Muscle of leg (tissue), 11 donors: Measurements from ENCODE around the gene DRAXIN. TPM values are rescaled to one million over a fixed set of nuclear protein-coding genes. Genes with fewer than 3 reads are reported as not detected.

Experiments
- DNase-seq: peaks from one replicate; pipeline ENCODE4 v3.0.0; 2013
- H3K27ac ChIP-seq: one replicate; pipeline ENCODE4 v1.5.1; 2013; ENCODE audit warnings: mild to moderate bottlenecking, low read length, control low read depth
- H3K27me3 ChIP-seq: one replicate; pipeline ENCODE4 v1.6.1; 2013; ENCODE audit warnings: low read length; ENCODE audit not compliant: control insufficient read depth, insufficient read depth
- H3K36me3 ChIP-seq: one replicate; pipeline ENCODE4 v1.6.1; 2013; ENCODE audit warnings: low read length; ENCODE audit not compliant: control insufficient read depth, insufficient read depth
- H3K4me1 ChIP-seq: one replicate; pipeline ENCODE4 v1.6.1; 2013; ENCODE audit warnings: low read length; ENCODE audit not compliant: control insufficient read depth, insufficient read depth
- H3K4me3 ChIP-seq: one replicate; pipeline ENCODE4 v1.5.1; 2013; ENCODE audit warnings: low read length, control low read depth
- H3K9me3 ChIP-seq: replicated peaks from 2 replicates; pipeline ENCODE4 v1.6.1; 2013; ENCODE audit warnings: low read depth, low read length; ENCODE audit not compliant: control insufficient read depth
- WGBS: methylation state at CpG from one replicate; pipeline ENCODE4 v1.1.5; 2013; ENCODE audit warnings: missing lambda C conversion rate; ENCODE audit not compliant: insufficient coverage; 5-methylcytosine and 5-hydroxymethylcytosine counted together
- polyA plus RNA-seq, 8 donors: library from polyadenylated mRNA; unstranded; fragments of 120-200 nt; gene quantifications; one replicate each; pipeline versions ENCODE4 v1.2.1 to v1.2.3, GENCODE V29; 2013; ENCODE audit warnings: inconsistent platforms in 1 of 8, low replicate concordance in 1 of 8; ENCODE audit not compliant: insufficient read length in 8 of 8, insufficient read depth in 1 of 8
- total RNA-seq: library from RNA; stranded (reverse); fragments of 120-200 nt; gene quantifications from one replicate; pipeline ENCODE4 v1.2.4, GENCODE V29; 2013

DRAXIN gene
- total and polyA plus RNA-seq, 9 donors = 0.20 to 0.56 (median 0.28) TPM

DNA sequence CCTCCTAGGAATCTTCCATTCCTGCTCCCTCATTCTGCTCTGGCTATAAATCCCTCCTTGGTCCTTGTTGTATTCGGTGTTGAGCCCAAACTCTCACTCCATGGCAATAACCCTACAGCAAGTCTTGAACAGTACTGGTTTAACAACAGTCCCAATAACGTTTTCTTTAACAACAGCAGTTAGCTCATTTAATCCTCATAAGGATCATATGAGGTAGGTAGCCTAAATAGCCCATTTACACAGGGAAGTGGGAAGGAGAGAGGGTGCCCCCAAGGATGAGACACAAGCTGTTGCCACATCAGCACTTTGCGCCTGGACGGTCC is 44.0 kb downstream of the DRAXIN start:
- WGBS = 3% methylated on average over 2 of the region's 4 CpGs
- peaks cover 35% of the 10 kb centered on the region for H3K4me1 ChIP-seq
- H3K36me3 ChIP-seq = no peaks in the 10 kb centered on the region
- H3K27ac ChIP-seq = peak overlapping the region; percentile 92
- no peaks in the 10 kb centered on the region for H3K27me3 ChIP-seq
- DNase-seq = no peak
- H3K9me3 ChIP-seq = no peaks in the 10 kb centered on the region
- H3K4me3 ChIP-seq = peak overlapping the region; percentile 87

DNA sequence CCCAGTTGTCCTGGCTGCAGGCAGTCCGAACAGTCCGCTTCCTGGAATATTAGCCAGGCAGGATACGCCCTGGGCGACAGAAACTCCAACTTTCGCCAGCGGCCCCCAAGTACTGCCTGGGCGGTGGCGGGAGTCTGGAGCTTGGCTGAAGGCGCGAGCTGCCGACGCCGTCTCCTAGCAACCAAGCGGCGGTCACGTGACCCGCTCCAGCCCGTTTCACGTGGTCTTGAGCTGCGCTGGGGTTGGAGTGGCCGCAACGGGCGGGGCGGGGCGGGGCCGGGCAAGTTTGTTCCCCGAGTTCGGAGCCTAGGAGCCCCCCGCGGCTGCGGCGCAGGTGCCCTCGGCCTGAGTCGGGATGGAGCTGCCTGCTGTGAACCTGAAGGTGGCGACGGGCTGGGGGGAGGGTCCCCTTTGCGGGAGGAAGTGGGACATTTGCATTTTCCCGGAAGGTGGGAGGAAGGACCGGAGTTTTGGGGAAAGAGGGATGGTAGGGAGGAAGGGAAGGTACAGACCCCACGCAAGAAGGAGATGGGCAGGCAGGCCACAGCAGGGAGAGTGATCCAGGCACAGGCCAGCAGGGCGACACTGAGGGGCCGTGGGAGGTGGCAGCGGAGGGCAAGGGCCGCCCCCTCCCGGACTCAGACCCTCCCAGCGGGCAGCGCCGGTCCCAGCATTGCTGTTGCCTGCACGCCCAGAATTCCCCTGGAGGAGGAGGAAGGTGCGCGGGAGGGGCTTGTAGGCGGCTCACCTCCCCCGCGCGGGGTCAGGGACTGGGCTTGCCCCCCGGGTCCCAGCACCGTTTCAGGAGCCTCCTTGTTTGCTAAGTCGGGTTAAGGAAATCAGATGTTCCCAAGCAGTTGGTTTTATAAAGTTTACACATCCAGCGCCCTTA is 44.6 kb downstream of the DRAXIN start, which contains the start of gene AGTRAP:
Gene AGTRAP, plus strand, starts transcription at position 283 of the 892 bp plus-strand sequence. Its CDS starts 73 bp downstream, at position 356.
- peak; percentile 98 for DNase-seq
- H3K9me3 ChIP-seq = no peaks in the 10 kb centered on the region
- no peaks in the 10 kb centered on the region for H3K27me3 ChIP-seq
- WGBS = under 1% methylated on average over 46 of the region's 59 CpGs
- H3K36me3 ChIP-seq = no peaks in the 10 kb centered on the region
- peaks cover 29% of the 10 kb centered on the region for H3K4me1 ChIP-seq
- peak within 1 kb of the TSS; percentile 87 for H3K4me3 ChIP-seq
- peak within 1 kb of the TSS; percentile 92 for H3K27ac ChIP-seq

DNA sequence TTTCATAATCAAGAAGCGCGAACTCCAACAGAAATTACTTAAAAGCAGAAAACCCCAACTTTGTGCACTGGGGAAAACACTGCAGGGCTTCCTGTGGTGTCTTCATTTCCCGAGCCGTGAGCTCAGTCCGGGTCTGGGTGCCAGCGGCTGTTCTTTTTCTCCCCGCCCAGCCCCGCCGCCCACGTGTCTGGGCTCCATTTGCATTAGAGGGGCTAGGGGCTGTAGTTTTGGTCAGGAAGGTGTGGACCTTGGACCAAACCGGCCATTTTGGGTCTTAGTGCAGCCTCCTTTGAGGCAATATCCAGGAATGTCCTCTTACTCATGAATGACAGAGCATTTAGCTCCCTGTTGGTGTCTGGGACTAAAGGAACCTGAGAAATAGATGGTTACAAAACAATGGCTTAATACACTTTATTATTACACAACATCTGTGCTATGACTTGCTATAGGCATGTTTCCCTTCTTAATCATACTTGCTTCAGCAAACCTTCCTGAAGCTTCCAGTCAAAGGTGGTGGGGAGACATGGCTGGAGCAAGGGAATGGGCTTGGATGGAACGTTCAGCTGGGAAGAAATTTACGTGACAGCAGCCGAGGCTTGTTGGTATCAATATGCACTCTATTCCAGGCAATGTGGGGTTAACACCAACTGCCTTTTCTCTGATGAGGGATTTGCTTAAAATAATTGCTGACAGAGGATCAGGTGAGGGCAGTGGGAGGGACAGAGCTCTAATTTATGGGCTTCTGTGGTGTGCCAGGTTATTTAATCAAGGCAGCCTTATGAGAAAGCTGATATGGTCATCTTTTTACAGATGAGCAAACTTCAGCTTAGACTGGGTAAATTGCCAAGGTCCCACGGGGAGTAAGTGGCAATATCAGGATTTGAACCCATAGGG is 45.5 kb downstream of the DRAXIN start:
- 18% methylated on average over 9 of the region's 15 CpGs for WGBS
- H3K27ac ChIP-seq = peak overlapping the region; percentile 87
- H3K4me3 ChIP-seq = peak overlapping the region; percentile 87
- peak; percentile 78 for DNase-seq
- H3K4me1 ChIP-seq = peaks cover 25% of the 10 kb centered on the region
- H3K27me3 ChIP-seq = no peaks in the 10 kb centered on the region
- H3K9me3 ChIP-seq = no peaks in the 10 kb centered on the region
- no peaks in the 10 kb centered on the region for H3K36me3 ChIP-seq

DNA sequence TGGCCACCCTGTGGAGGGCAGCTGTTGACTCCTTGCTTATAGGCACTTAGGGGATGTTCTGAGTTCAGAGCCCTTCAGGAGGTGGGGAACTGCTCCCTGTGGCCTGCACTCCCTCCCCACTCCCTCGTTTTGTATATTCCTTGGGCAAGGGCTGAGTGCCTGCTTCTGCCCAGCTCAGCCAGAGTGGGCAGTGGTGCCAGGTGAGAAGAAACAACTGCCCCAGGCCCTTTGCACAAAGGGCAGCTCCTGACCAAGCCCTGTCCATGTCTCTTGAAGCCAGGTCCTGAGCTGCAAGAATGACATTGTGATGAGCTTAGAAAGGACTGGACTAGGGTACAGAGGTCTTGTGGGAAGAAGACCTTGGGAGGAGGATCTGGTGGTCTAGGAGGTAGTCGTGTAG is 46.6 kb downstream of the DRAXIN start:
- Histone ChIP-seq H3K27ac (no peak overlapping the region), H3K4me3 (no peak overlapping the region), H3K9me3 (no peaks in the 10 kb centered on the region), H3K4me1 (peaks cover 18% of the 10 kb centered on the region), H3K36me3 (no peaks in the 10 kb centered on the region), H3K27me3 (no peaks in the 10 kb centered on the region)
- WGBS = no CpG with 5 or more reads among the region's 2 CpGs
- DNase-seq = no peak

DNA sequence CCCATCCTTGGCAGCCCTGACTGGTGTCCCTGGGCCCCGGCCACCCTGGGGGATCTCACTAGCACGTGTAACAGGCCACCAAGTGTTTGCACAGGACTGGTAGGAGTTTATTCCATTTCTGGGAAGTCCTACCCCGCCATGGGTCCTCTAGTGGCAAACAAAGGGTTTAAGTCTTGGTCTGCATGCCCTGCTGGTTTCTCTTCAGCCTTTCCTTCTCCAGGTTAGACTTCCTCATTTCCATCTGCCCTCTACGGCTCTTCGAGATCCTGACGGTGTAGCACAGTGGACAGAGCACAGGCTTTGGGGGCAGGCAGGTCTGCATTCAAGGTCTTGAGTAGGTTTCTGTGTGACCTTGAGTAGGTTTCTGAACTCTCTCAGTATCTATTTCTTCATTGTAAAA is 47.3 kb downstream of the DRAXIN start:
- Histone ChIP-seq H3K36me3 (no peaks in the 10 kb centered on the region), H3K27me3 (no peaks in the 10 kb centered on the region), H3K27ac (no peak overlapping the region), H3K9me3 (no peaks in the 10 kb centered on the region), H3K4me1 (peaks cover 18% of the 10 kb centered on the region), H3K4me3 (no peak overlapping the region)
- DNase-seq = no peak
- no CpG with 5 or more reads among the region's 6 CpGs for WGBS

DNA sequence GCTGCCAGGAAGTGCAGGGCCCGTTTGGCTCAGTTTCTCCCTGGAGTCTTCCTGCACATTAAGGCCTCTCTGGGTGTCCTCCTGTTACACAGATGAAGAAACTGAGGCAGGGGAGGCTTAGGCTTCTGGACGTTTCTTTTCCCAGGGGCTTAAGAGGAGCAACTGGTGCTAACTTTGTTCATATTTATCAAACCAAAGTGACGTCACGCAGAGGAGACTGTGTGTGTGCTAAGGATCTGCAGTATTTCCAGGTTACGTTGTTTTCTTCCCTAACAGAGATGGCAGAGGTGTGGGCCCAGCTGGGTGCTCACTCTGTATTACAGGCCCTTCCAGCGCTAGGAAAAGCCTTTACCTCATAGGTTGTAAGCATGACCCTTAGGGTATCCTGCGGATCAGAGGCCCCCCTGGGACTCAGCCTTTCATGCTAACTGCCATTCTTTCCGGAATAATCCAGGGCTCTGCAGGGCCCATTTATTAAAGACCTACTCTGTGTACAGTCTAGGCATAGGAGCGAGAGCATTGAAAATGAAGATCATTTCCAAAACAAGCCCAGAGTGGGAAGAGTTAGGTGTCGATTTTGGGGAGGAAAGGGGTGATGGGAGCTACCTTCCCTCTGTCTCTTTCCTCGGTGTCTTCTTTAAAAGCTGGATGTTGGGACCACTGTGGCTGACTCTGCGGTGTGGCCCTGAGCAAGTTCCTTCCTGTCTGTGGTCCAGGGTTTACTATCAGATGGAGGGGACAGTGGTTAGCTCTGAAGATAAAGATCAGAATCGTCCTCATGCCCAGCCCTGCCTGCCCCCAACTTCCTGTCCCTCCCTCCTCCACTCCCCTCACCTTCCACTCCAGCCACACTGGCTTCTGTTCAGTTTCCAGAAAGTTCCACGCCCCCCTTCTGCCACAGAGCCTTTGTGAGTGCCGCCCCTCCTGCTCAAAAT is 49.0 kb downstream of the DRAXIN start:
- H3K4me3 ChIP-seq = no peak overlapping the region
- H3K27ac ChIP-seq = no peak overlapping the region
- peaks cover 13% of the 10 kb centered on the region for H3K4me1 ChIP-seq
- H3K9me3 ChIP-seq = no peaks in the 10 kb centered on the region
- 63% methylated on average over 6 of the region's 15 CpGs for WGBS
- DNase-seq = no peak
- no peaks in the 10 kb centered on the region for H3K27me3 ChIP-seq
- H3K36me3 ChIP-seq = peaks cover 2% of the 10 kb centered on the region

DNA sequence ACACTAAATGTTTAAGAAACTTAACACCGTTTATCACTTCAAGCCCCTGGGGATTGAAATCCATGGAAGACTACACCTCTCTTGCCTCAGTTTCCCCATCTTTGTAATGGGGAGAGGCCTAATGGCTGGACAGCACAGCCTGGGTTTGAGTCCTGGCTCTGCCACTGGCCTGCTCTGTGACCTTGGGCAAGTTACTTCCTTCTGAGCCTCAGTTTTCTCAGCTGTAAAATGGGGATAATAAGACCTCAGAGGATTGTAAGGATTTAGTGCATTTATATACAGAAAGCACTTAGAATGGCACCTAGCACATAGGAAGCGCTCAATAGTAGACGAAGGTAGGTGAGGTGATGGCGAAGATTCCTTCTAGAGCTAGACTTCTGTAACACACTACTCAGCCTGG is 50.0 kb downstream of the DRAXIN start:
- WGBS = no CpG with 5 or more reads among the region's 4 CpGs
- Histone ChIP-seq H3K27me3 (no peaks in the 10 kb centered on the region), H3K4me3 (no peak overlapping the region), H3K36me3 (peaks cover 6% of the 10 kb centered on the region), H3K4me1 (peaks cover 11% of the 10 kb centered on the region), H3K27ac (no peak overlapping the region), H3K9me3 (no peaks in the 10 kb centered on the region)
- DNase-seq = no peak

DNA sequence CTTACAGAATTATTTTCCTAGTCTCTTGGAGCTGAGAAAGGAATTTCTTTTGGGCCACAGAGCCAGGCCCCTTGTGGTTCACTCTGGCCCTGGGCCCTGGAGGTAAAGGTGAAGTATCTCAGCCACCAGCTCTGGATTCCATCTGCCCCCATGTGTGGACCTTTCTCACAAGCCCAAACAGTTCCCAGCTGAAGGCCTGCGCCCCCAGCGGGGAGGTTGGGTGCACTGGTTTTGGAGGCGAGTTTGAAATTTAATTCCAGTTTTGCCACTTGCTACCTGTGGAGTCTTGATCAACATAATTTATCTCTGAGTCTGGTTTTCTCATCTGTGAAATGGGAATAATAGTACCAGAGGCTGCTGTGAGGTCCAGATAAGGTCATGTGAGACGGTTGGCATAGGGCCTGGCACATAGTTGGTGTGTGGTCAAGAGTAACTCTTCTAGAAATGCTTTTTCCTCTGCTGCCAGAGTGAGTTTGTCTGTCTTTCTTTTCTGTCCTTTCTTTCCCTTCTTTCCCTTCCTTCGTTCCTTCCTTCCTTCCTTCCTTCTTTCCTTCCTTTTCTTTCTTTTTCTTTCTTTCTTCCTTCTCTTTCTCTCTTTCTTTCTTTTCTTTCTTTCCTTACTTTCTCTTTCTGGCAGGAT is 50.5 kb downstream of the DRAXIN start:
- Histone ChIP-seq H3K4me3 (no peak overlapping the region), H3K27me3 (no peaks in the 10 kb centered on the region), H3K36me3 (peaks cover 6% of the 10 kb centered on the region), H3K9me3 (no peaks in the 10 kb centered on the region), H3K4me1 (peaks cover 7% of the 10 kb centered on the region), H3K27ac (no peak overlapping the region)
- DNase-seq = no peak
- 100% methylated on average over 1 of the region's 5 CpGs for WGBS

DNA sequence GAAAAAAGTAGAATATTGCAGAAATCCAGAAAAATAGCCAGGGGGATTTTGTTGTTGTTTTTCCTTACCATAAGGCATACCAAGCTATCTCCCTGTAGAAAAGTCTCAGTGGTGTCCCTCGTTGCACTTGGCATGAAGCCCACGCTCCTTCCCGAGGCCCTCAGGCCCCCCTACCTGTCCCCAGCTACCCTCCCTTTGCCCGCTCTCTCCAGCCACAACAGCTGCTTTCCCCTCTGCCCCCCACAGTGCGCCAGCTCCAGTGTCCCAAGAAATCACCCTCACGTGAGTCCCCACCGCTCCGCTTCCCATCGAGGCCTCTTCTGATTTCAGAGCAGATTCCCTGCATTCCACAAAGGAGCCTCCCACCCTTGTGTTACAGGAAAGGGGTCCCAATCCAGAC is 52.8 kb downstream of the DRAXIN start:
- no peak for DNase-seq
- no peak overlapping the region for H3K27ac ChIP-seq
- H3K4me1 ChIP-seq = no peaks in the 10 kb centered on the region
- WGBS = 57% methylated on average over 6 of the region's 9 CpGs
- H3K4me3 ChIP-seq = no peak overlapping the region
- H3K9me3 ChIP-seq = no peaks in the 10 kb centered on the region
- peaks cover 17% of the 10 kb centered on the region for H3K36me3 ChIP-seq
- H3K27me3 ChIP-seq = no peaks in the 10 kb centered on the region
